Fibroblast of mammary gland (primary cell): ENCODE measurements around the gene SIMC1.

Source experiments
- DNase-seq: peaks from one replicate; pipeline ENCODE4 v3.0.0-alpha.2; 2010; ENCODE audit warnings: low read depth
- H3K4me3 ChIP-seq: 2 replicates; pipeline ENCODE4 v1.5.1; 2011; ENCODE audit warnings: low read depth, mild to moderate bottlenecking, low read length, moderate library complexity; ENCODE audit not compliant: control insufficient read depth
- CTCF ChIP-seq: conservative IDR thresholded peaks from 2 replicates; pipeline ENCODE4 v1.5.1; 2011; ENCODE audit warnings: low read depth, low read length, inconsistent platforms; ENCODE audit not compliant: control insufficient read depth, insufficient read depth

Gene SIMC1

GRCh38 chr5:176383961-176384360, 145.7 kb downstream of the SIMC1 start:
- H3K4me3 ChIP-seq: no peak overlapping the region
- TF ChIP-seq CTCF: no peak
- no peak for DNase-seq

DNA sequence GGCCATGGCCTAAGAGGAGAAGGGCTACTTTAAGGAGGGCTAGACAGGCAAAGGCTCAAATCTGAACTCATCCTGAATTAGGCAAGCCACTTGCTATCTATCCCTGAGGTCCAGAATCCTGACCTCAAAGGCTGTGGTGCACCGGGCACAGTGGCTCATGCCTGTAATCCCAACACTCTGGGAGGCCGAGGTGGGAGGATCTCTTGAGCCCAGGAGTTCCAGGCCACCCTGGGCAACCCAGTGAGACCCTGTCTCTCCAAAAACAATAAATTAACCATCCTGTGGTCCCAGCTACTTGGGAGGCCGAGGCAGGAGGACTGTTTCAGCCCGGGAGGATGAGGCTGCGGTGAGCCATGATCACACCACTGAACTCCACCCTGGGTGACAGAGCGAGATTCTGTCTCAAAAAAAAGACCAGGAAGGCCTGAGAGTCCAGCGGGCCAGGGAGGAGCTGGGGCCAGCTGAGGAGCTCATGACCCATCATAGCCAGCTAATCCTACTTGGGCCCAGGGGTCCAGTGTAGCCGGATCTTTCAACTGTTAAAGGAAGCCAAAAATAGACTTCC, 146.2 kb downstream of the SIMC1 start:
- no peak for DNase-seq
- no peak for TF ChIP-seq CTCF
- H3K4me3 ChIP-seq: no peak overlapping the region

GRCh38 chr5:176384991-176385390, 146.8 kb downstream of the SIMC1 start:
- TF ChIP-seq CTCF: no peak
- no peak for DNase-seq
- no peak overlapping the region for H3K4me3 ChIP-seq

DNA sequence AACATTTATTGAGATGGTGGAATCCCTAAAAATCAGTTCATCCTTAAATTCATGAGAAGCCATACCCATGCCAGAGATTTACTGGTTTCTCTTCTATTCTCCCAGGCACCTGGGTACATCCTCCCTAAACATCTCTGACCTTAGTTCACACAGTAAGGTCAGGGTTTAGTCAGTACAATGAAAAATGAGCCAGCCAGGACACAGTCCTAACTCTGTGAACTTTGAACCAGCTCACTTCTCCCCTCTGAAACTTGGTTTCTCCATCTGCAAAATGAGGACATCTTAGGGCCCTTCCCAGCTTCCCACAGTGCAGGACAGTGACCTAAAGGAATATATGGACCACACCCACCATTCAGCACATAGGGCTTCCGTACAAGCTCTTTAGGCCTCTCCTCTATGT, 148.3 kb downstream of the SIMC1 start:
- no peak for TF ChIP-seq CTCF
- DNase-seq: no peak

DNA sequence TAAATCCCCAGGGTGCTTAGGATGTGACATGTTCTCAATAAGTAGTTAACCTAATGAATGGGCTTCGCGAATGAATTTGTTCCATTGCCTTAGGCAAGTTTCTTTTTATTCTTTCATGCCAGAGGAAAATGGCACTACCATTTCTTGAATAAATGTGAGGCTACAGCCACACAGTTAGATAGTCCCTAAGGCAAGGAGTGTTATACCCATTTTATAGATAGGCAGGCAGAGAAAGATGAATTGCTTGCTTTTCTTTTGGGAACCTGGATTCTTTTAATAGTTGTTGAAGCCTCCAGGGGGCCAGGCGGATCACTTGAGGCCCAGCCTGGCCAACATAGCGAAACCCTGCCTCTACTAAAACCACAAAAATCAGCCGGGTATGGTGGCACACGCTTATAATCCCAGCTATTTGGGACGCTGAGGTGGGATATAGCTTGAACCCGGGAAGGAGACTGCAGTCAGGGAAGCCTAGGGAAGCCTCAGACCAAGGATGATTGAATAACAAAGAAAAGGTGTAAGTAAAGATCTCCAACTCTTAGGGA, 149.2 kb downstream of the SIMC1 start:
- no peak for TF ChIP-seq CTCF
- DNase-seq: no peak
- peak overlapping the region; percentile 98 for H3K4me3 ChIP-seq

More for the DNA sequence above, 148.3 kb downstream of the SIMC1 start:
- peak overlapping the region; percentile 98 for H3K4me3 ChIP-seq

- DNase-seq: peak; percentile 19
- TF ChIP-seq CTCF: no peak
- peak overlapping the region; percentile 98 for H3K4me3 ChIP-seq
These were observed 149.8 kb downstream of the SIMC1 start for GRCh38 chr5:176388003-176388443.
